Suppressor macrophage (primary cell): ENCODE results near the gene MKI67.
A peak's percentile ranks its signal among the peaks of the same experiment; 100 is the strongest.

Experiments used
- DNase-seq, 4 experiments: peaks; one replicate each; pipeline ENCODE4 v3.0.0-alpha.2; 2020 to 2022

Gene MKI67

GRCh38 chr10:128063736-128064107, 62.5 kb downstream of the MKI67 start:
- peak in 3 of 4 experiments; percentile 59 to 76 (median 69) for DNase-seq

- DNase-seq = peak; percentile 75 to 90 (median 86)
Measured at GRCh38 chr10:128062881-128063563, 63.2 kb downstream of the MKI67 start.

GRCh38 chr10:128062331-128062880, 63.8 kb downstream of the MKI67 start:
- peak; percentile 54 to 73 (median 70) for DNase-seq

DNA sequence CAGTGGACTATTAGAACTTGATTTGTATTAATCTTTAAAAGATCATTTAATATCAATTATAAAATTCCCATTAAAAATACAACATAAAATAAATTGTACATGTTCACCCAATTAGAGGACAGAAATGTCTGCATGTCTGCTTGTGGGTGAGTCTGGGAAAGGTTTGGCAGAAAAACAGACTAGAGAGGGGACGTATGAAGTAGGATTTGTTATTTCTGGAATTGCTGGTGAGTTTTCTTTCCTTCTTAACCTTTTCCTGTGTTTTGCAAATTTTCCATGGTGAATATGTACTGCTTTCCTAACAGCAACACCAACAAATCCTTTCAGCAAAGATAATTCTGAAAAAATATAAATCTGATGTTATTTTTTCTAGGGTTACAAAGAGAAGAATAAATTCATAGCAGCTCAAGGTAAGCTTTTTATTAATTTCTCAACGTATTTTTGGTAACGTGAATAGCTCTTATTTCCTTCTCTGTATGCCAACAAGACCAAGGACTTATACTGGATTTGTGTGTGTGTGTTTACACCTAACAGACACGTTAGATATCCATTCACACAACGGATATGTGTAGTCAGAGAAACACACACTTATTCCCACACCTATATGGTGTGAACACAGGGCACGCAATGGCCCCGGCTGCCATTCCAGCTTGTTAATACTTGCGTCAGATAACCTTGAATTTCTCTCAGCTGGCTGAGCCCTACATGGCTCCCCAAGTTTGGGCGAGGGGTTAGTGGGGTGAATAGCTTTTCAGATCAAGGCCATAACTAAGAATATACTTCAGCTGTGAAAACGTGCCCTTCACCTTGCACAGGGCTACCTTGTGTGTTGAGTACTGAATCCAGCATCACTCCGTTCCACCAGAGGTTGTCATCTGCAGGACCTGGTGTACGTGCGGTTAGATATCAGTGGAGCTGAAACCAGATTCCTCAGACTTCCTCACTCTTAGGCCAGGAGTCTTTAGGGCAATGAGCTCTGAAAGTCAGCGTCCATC, 64.6 kb downstream of the MKI67 start:
- DNase-seq = peak in 1 of 4 experiments; percentile 3

GRCh38 chr10:128060341-128061250, 65.6 kb downstream of the MKI67 start:
- peak in 1 of 4 experiments; percentile 13 for DNase-seq

DNA sequence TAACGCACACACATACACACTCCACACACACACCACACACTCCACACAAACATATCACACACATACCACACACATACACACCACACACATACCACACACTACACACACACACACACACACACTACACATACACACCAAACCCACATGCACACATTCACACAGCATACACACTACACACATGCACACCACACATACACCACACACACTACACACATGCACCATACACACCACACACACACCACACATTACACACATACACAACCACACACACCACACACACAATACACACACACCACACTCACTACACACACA, 66.3 kb downstream of the MKI67 start:
- DNase-seq = no peak

- peak; percentile 49 to 73 (median 62) for DNase-seq
Measured at GRCh38 chr10:128059266-128059981, 66.8 kb downstream of the MKI67 start.

- DNase-seq = peak in 1 of 4 experiments; percentile 51
Measured at GRCh38 chr10:128058750-128059134, 67.5 kb downstream of the MKI67 start.

GRCh38 chr10:128058106-128058749, 68.0 kb downstream of the MKI67 start:
- DNase-seq = no peak

DNA sequence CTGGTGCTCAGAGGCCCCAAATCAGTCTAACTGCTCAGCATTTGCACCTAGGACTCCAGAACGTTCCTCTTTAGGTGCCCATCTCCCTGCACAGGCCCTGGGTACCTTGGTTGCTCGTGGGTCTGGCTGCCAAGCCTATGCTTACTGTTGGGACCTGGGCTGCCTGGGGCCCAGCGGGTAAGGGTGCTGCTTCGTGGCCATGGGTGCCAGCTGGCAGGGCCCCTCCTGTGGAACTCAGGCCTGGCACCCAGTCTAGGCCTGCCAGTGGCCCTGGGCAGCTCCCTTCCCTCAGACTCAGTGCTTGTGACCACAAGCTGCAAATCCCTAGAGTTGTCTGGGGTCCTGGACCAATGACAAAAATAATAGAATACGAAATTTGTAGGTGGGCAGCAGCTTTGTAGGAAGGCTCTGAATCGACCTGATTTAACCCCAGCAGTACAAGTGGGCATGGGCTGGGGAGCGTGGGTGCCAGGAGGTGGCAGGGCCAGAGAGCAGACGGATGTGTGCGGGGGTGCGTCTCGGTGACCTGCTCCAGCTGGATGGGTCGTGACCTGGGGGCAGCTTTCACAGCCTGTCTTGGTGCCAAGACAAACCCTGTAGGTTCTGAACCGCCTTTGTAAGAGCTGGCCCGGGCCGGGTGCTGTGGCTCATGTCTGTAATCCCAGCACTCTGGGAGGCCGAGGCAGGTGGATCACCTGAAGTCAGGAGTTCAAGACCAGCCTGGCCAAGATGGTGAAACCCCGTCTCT, 69.7 kb downstream of the MKI67 start:
- no peak for DNase-seq

GRCh38 chr10:128055061-128055868, 71.0 kb downstream of the MKI67 start:
- peak in 1 of 4 experiments; percentile 1 for DNase-seq

DNA sequence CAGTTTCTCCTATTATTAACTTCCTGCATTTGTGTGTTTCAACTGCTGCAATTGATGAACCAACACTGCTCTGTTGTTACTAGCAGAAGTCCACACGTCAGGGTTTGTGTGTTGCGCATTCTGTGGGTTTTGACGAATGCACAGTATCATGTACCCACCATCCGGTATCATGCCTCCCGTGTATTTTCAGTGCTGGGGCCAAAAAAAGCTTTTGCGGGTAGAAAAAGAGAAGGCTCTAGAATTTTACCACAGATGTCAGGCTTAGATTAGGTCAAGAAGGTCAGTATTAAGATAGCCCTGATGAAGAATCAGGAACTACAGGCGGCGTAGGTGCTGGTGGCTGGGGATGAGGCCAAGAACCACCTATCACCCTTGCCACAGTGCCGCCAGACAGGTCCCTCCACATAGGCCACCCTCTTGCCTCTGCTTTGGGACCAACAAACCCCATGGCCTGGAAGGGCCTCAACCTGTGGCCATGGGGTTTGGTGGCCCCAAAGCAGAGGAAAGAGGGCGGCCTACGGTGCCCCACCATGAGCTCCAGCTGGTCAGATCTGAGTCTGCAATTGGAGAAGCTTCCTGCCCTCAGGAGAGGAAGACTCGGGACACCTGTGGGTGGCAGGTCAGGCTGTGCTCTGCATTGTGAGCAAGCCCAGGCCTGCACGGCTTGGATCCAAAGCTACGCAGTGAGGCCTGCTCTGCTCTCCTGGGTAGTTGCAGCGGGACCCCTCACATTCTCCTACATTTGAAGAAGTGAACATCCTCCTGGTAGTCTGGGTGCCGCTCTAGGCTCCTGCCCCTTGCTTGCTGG, 71.9 kb downstream of the MKI67 start:
- DNase-seq = peak; percentile 90 to 96 (median 91)

- no peak for DNase-seq
Measured at GRCh38 chr10:128053356-128053755, 72.9 kb downstream of the MKI67 start.

GRCh38 chr10:128052696-128053095, 73.5 kb downstream of the MKI67 start:
- DNase-seq = no peak

DNA sequence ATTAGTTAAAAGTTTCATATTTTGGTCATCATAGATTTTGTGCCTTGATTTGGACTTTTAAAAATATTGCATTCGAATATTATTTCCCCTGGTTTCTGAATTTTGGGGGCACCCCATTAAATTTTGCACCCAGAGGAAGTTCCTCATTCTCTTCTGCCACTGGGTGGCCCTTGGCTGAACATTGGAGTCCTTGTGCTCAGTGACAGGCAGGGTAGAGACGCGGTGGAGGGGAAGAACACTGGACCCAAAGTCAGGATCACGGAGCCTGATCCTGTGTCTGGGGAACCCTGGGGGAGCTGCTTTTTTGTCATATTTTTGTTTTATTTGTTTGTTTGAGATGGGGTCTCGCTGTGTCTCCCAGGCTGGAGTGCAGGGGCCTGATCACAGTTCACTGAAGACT, 74.7 kb downstream of the MKI67 start:
- peak in 3 of 4 experiments; percentile 60 to 70 (median 68) for DNase-seq

DNA sequence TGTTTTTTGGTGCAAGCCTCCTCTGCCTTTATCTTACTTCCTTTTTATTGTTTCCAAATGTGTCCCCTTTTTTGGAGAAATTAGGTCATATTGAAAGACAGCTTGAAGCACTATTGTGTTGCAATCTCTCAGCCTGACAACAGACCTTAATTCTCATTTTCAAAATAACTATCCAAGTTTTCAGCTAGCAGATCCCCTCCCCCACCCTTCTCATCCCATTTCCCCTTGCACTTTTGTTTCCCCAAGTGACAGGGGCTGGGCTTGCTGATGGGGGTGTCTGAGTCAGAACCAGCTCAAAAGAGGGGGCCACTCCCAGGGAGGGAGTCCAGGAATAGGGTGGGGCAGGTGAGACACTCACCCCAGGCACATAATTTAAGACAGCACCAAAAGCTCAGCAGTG, 75.3 kb downstream of the MKI67 start:
- peak; percentile 74 to 93 (median 84) for DNase-seq

- no peak for DNase-seq
Measured at GRCh38 chr10:128050121-128050516, 76.1 kb downstream of the MKI67 start.
